ENCODE results near the gene PRRX1. TPM values are rescaled to one million over a fixed set of nuclear protein-coding genes. Genes with fewer than 3 reads are reported as not detected.

Gene PRRX1
- polyA plus RNA-seq, 3 donors, result not detected

DNA sequence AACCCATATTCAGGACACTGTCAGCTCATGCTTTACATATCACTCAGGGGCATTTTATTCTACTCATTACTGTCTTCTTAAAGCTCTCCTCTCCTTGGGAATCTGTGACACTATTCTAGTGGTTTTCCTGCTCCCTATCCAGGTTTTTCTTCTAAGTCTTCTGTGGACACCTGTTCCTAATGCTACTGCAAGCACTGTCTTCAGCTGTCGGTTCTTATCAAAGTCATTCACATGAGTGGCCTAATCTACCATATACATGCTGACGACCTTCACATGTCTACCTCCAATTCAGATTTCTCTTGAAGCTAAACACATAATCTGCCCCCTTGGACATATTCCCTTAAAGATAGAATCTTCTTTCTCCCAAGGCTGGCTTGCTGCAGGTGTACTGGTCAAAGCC lies 39.8 kb upstream of the PRRX1 start:
- no peak overlapping the region for H3K27ac ChIP-seq (ENCODE audit: low read depth in 1 of 2, low read length in 2 of 2)
- TF ChIP-seq CTCF (IDR thresholded peaks at IDR 0.05), result no peak
- H3K27me3 ChIP-seq (ENCODE audit: control insufficient read depth in 2 of 2, insufficient read depth in 2 of 2, low read length in 2 of 2), result no peaks in the 10 kb centered on the region
- no peaks in the 10 kb centered on the region for H3K4me1 ChIP-seq (ENCODE audit: control insufficient read depth in 1 of 2, insufficient read depth in 2 of 2, low read length in 2 of 2)
- H3K4me2 ChIP-seq (replicated peaks; ENCODE audit: extremely low read depth, low read length, poor library complexity, severe bottlenecking), result no peak overlapping the region
- H3K36me3 Mint-ChIP-seq, result no peaks in the 10 kb centered on the region
- intact Hi-C loops (cut with micrococcal nuclease), result no loop called here
- no peaks in the 10 kb centered on the region for H3K4me1 Mint-ChIP-seq
- no peak overlapping the region for H2AFZ ChIP-seq (ENCODE audit: insufficient read depth, low read depth, low read length, poor library complexity, severe bottlenecking)
- H3K27ac Mint-ChIP-seq, result no peak overlapping the region
- no peak for DNase-seq
- peaks cover 0 to 2% (median 0%) of the 10 kb centered on the region in 3 donors for H3K27me3 Mint-ChIP-seq (ENCODE audit: low read depth in 3 of 3)
- no peaks in the 10 kb centered on the region for H3K79me2 ChIP-seq (ENCODE audit: insufficient read depth, low read length)
- no peak overlapping the region for H3K4me3 ChIP-seq (replicated peaks in 1 of 3; ENCODE audit: low read depth in 2 of 3, low read length in 3 of 3)
- no peaks in the 10 kb centered on the region for H3K36me3 ChIP-seq (replicated peaks in 1 of 2; ENCODE audit: control insufficient read depth in 1 of 2, insufficient read depth in 2 of 2, low read length in 2 of 2)
- H3K9ac ChIP-seq (ENCODE audit: insufficient read depth, low read length, poor library complexity, severe bottlenecking), result no peak overlapping the region
- H3K9me3 Mint-ChIP-seq, result peaks cover 0 to 6% (median 2%) of the 10 kb centered on the region in 7 donors
- no peaks in the 10 kb centered on the region for H4K20me1 ChIP-seq (ENCODE audit: insufficient read depth, low read length)
- H3K4me3 Mint-ChIP-seq, result no peak overlapping the region
- WGBS (ENCODE audit: insufficient coverage), result 100% methylated on average over 1 of the region's 2 CpGs
- H3K9me3 ChIP-seq (replicated peaks in 1 of 2; ENCODE audit: control insufficient read depth in 1 of 2, insufficient read depth in 1 of 2, low read length in 2 of 2), result no peaks in the 10 kb centered on the region

DNA sequence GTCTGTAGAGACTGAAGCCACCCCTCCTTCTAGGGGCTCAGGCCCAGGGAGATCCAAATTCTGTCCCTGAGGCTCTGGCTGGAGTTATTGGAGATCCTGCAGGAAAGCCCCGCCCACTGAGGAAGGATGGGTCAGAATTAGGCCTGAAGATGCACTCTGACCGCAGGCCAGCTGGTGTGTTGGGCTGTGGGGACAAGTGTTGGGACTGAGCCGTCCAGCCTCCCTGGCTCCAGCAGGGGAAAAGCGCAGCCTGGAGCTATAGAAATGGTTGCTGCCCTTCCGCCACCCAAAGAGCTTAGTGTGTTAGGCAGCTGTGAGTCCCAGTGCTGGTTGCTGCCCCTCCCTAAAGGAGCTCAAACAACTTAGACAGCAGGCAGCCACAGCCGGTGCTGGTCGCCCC lies 33.0 kb upstream of the PRRX1 start:
- no peak overlapping the region for H3K9ac ChIP-seq (ENCODE audit: insufficient read depth, low read length, poor library complexity, severe bottlenecking)
- no peaks in the 10 kb centered on the region for H4K20me1 ChIP-seq (ENCODE audit: insufficient read depth, low read length)
- no peaks in the 10 kb centered on the region for H3K79me2 ChIP-seq (ENCODE audit: insufficient read depth, low read length)
- H3K36me3 ChIP-seq (replicated peaks in 1 of 2; ENCODE audit: control insufficient read depth in 1 of 2, insufficient read depth in 2 of 2, low read length in 2 of 2), result no peaks in the 10 kb centered on the region
- no peak overlapping the region for H3K4me2 ChIP-seq (replicated peaks; ENCODE audit: extremely low read depth, low read length, poor library complexity, severe bottlenecking)
- no peak for TF ChIP-seq CTCF (IDR thresholded peaks at IDR 0.05)
- no peak overlapping the region for H3K27ac Mint-ChIP-seq
- no peak overlapping the region for H2AFZ ChIP-seq (ENCODE audit: insufficient read depth, low read depth, low read length, poor library complexity, severe bottlenecking)
- peaks cover 0 to 8% of the 10 kb centered on the region in 2 donors for H3K9me3 ChIP-seq (replicated peaks in 1 of 2; ENCODE audit: control insufficient read depth in 1 of 2, insufficient read depth in 1 of 2, low read length in 2 of 2)
- no peaks in the 10 kb centered on the region for H3K27me3 ChIP-seq (ENCODE audit: control insufficient read depth in 2 of 2, insufficient read depth in 2 of 2, low read length in 2 of 2)
- H3K4me1 ChIP-seq (ENCODE audit: control insufficient read depth in 1 of 2, insufficient read depth in 2 of 2, low read length in 2 of 2), result no peaks in the 10 kb centered on the region
- peaks cover 0 to 2% (median 1%) of the 10 kb centered on the region in 3 donors for H3K27me3 Mint-ChIP-seq (ENCODE audit: low read depth in 3 of 3)
- peaks cover 2 to 6% (median 5%) of the 10 kb centered on the region in 7 donors for H3K9me3 Mint-ChIP-seq
- H3K4me1 Mint-ChIP-seq, result no peaks in the 10 kb centered on the region
- no peaks in the 10 kb centered on the region for H3K36me3 Mint-ChIP-seq
- H3K4me3 ChIP-seq (replicated peaks in 1 of 3; ENCODE audit: low read depth in 2 of 3, low read length in 3 of 3), result no peak overlapping the region
- 98% methylated on average over 7 of the region's 7 CpGs for WGBS (ENCODE audit: insufficient coverage)
- no peak overlapping the region for H3K27ac ChIP-seq (ENCODE audit: low read depth in 1 of 2, low read length in 2 of 2)
- no peak for DNase-seq
- intact Hi-C loops (cut with micrococcal nuclease), result no loop called here
- H3K4me3 Mint-ChIP-seq, result no peak overlapping the region
